T47D (cell line): ENCODE data around the gene BTBD9.

Source experiments
- DNase-seq, 2 experiments: peaks; one replicate each; pipeline versions ENCODE4 v3.0.0 to v3.0.0-alpha.2; 2011 to 2012; ENCODE audit warnings: low read depth in 1 of 2, low spot score in 1 of 2
- JUND ChIP-seq: IDR thresholded peaks from 2 replicates; pipeline ENCODE4 v1.6.1; 2012; ENCODE audit warnings: low read depth
- in situ Hi-C: cut with HindIII; loops from 2 replicates; pipeline ENCODE4 v1.10.0; 2016; ENCODE audit warnings: low sequenced_read_pairs, low pct_unique_long_range_greater_than_20kb

The BTBD9 gene

DNA sequence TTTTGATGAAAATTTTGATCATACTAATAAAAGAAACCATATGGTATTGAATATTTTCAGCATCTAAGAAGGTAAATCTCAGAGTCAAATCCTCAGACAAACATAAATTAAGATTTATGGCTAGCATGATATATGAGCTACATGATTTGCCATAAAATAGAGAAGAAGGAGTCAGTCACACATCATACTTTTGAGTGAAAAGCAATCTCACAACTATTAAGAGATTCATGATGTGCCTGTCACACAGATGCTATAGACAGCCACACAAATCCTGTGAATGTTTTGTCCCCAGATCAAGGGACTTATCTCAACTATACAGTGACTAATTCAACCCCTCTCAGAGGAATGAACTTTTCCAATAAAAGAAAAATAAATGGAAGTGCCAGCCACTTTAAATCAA lies 85.7 kb downstream of the BTBD9 start:
- no peak for DNase-seq
- no peak for TF ChIP-seq JUND
- in situ Hi-C loops: no loop called here

GRCh38 chr6:38552121-38552520 lies 87.6 kb downstream of the BTBD9 start:
- in situ Hi-C loops: no loop called here
- no peak for DNase-seq
- no peak for TF ChIP-seq JUND

GRCh38 chr6:38549795-38550194 lies 89.9 kb downstream of the BTBD9 start:
- in situ Hi-C loops: no loop called here
- DNase-seq: no peak
- TF ChIP-seq JUND: no peak

- no peak for TF ChIP-seq JUND
- DNase-seq: no peak
- in situ Hi-C loops: no loop called here
Measured at GRCh38 chr6:38549180-38549579, 90.5 kb downstream of the BTBD9 start.

GRCh38 chr6:38543022-38543421 lies 96.7 kb downstream of the BTBD9 start:
- no peak for TF ChIP-seq JUND
- in situ Hi-C loops: no loop called here
- no peak for DNase-seq

DNA sequence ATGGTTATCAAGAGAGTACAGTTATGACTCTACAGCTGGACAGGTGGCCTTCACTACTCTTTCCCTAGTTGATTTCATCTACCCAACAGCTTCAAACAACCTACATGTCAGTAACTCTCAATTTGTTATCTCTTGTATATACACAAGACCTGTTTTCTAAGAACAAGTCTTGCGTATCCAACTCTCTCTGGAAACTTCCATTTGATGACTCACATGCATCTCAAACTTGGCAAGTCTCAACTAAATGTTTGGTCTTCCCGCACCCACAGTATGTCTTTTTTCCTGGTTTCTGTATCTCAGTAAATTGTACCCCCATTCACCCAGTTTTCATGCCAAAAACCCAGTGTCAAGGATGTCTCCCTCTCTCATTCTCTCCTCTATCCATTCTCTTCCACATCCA lies 97.7 kb downstream of the BTBD9 start:
- DNase-seq: peak in 1 of 2 experiments; percentile 22
- TF ChIP-seq JUND: no peak
- in situ Hi-C loops: no loop called here

GRCh38 chr6:38533064-38533463 lies 106.7 kb downstream of the BTBD9 start:
- no peak for TF ChIP-seq JUND
- no peak for DNase-seq
- in situ Hi-C loops: no loop called here

GRCh38 chr6:38531134-38531533 lies 108.6 kb downstream of the BTBD9 start:
- no peak for DNase-seq
- in situ Hi-C loops: no loop called here
- TF ChIP-seq JUND: no peak

GRCh38 chr6:38528196-38528965 lies 111.3 kb downstream of the BTBD9 start:
- in situ Hi-C loops: no loop called here
- no peak for DNase-seq
- TF ChIP-seq JUND: no peak

DNA sequence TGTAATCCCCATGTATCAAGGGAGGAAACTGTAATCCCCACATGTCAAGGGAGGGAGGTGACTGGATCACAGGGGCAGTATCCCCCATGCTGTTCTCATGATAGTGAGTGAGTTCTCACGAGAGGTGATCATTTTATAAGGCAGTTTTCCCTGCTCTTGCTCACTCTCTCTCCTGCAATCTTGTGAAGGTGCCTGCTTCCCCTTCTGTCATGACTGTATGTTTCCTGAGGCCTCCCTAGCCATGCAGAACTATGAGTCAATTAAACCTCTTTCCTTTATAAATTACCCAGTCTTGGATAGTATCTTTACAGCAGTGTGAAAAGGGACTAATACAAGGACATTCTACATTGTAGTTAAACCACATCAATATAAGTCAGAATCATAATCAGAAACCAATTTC lies 112.4 kb downstream of the BTBD9 start:
- TF ChIP-seq JUND: no peak
- in situ Hi-C loops: no loop called here
- DNase-seq: no peak

GRCh38 chr6:38525888-38526287 lies 113.8 kb downstream of the BTBD9 start:
- no peak for TF ChIP-seq JUND
- in situ Hi-C loops: no loop called here
- DNase-seq: no peak

DNA sequence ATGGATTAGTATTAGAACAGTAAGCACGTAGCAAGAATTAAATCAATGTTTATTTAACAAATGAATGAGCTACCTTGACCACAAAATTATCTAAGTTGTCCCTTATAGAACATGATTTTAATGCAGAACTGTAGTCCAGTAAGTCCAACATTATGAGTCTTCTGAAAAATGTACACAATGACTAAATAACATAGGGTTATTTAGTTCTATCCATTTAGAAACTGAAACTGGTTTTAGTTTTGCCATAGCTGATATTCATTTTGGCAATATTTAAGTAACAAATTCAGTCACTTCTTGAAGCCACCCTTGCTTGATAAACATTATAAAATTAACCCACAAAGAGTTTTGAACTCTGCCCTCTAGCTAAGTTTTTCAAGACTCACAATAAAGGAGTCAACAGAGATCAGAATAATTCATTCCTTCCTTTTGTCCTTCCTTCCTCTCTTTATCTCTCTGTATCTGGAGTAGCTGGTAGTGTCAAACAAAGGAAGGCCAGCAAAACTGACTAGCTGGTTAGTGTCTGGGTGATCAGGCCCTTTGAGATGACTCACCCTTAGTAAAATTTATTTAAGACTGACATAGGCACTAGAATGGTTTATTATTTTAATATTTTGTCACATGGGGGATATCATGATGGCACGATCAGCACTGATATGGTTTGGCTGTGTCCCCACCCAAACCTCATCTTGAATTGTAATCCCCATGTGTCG lies 115.1 kb downstream of the BTBD9 start:
- in situ Hi-C loops: no loop called here
- no peak for TF ChIP-seq JUND
- DNase-seq: no peak

GRCh38 chr6:38522322-38522721 lies 117.4 kb downstream of the BTBD9 start:
- no peak for TF ChIP-seq JUND
- DNase-seq: no peak
- in situ Hi-C loops: no loop called here
